HG03060 (cell line): Measurements from ENCODE around the gene VPS13D.
"Not testable (repeated sequence)": the region's sequence is repeated elsewhere in the genome, so short reads cannot be mapped to it uniquely, and the experiment has no call there.

ENCODE experiments used
- ATAC-seq: cut with Tn5 transposase; IDR thresholded peaks from one replicate; pipeline ENCODE4 v1.9.1; 2021; ENCODE audit warnings: low read depth, moderate number of reproducible peaks; ENCODE audit not compliant: unreplicated experiment

The VPS13D gene

GRCh38 chr1:12356004-12356890 lies 126.4 kb downstream of the VPS13D start:
- ATAC-seq, result no peak

DNA sequence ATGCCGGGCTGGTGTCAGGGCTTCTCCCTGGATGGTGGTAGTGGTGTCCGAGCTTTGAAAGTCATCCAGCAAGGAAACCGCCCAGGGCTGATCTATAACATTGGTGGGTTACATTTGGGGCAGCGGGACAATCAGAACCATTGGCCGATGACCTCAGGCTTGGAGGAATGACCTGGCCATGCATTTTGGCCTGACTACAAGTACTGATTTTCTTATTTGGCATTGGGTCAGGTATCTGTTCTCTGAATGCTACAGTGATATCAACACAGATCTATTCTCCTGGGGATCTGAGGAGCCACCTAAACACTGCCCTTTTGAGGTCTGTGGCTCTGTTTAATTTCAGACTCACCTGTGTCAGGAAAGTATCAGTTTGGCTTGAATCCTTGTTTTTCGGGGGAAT lies 128.7 kb downstream of the VPS13D start:
- no peak for ATAC-seq

DNA sequence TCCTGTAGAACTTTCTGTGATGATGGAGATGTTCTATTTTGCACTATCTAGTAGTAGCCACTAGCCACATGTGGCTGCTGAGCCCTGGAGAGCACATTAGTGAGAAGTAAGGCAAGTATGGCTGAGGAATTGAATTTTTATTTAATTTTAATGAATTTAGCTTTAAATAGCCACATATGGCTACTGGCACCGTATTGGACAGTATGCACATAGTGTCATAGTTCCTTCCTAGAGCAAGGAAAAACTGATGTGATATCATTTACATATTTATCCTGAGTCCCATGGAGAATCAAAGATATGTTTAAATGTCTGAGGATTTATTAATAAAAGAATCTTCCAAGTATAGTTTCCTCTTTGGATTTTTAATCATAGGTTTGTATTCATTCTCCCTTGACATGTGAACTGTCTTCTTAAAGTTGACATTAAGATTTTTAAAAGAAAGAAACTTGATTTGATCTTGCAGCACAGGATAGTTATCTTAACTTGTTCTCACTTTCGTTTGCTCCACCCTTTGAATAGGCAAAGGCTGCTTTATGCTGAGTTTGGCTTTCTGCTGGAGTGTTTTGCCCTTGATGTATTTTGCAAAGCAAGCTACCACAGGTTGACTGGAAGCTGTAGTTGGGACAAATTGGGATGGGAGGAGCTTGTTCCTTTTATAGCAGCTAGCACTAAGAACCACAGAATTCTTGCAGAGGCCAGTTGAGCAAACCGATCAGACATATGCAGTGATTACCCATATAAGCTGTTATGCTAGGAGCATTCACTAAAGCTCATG lies 129.7 kb downstream of the VPS13D start:
- ATAC-seq, result no peak

- no peak for ATAC-seq
These were observed 138.8 kb downstream of the VPS13D start for GRCh38 chr1:12368646-12369045.

- ATAC-seq, result no peak
These were observed 139.4 kb downstream of the VPS13D start for GRCh38 chr1:12369258-12369657.

DNA sequence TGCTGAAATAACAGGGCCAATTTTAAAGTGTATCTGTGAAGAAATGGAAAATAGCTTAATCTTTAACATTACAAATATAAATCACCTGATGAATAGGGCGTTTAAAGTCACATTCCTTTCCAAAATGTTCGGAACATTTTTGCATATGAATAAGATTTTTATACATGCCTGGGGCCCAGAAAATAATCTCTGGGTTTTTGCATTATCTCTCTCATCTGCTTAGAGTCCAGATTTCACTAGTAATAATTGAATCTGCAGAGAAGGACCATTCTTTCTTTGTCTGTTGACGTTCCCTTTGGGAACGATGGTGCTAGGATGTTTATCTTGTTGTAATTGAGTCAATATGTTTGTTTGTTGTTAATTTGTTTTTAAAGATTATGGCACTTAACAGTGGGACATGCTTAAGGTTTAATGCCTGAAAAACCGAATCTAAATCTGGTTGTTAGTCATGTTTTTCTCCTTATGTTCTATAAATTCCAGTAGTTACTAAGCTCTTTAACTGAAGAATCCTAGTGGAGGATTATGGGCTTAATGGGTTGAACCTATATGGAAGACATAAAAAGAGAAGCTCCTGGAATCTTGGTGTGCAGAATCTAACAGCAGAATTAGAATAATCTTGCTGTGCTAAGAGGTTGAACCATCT lies 140.6 kb downstream of the VPS13D start:
- no peak for ATAC-seq

GRCh38 chr1:12371053-12371452 lies 141.2 kb downstream of the VPS13D start:
- ATAC-seq, result no peak

DNA sequence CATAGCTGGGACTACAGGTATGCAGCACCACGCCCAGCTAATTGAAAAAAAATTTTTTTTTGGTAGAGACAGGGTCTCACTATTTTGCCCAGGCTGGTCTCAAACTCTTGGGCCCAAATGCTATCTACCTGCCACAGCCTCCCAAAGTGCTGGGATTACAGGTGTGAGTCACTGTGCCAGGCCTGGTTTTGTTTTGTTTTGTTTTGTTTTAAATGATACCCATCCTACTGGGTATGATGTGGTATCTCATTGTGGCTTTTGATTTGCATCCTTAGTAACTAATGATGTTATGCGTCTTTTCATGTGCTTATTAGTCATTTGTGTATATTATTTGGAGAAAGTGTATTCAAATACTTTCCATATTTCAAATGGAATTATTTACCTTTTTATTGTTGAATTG lies 142.3 kb downstream of the VPS13D start:
- no peak for ATAC-seq

GRCh38 chr1:12372761-12373160 lies 142.9 kb downstream of the VPS13D start:
- no peak for ATAC-seq

DNA sequence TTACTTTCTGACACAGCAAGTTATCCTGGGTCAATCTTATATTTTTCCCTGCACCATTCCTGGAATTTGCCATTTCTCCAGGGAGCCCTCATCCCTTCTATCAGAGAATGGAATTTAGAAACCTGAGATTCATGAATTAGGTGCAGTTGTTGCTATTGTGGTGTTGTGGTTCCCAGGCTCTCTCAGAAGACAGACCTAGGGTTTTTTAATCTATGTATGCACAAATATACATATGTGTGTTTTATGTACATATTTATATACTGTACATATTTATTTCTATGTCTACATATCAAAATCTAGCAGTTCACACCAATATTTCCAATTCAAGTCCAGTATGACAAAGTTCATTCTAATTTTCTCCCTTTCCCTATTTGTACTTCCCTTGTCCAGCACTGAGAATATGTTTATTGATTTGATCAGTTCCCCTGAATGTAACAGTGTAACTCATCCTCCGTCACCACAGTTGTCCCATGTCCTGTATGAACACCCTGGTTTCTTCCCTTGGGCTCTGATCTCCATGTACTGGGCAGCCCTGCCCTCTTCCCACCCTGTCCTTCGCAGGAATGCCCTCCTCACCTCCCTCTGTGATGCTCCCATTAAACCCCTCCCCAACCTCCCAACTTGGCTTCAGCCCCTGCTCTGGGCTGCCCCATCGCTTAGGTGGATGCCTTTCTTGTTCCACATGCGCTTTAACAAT lies 145.5 kb downstream of the VPS13D start:
- no peak for ATAC-seq

DNA sequence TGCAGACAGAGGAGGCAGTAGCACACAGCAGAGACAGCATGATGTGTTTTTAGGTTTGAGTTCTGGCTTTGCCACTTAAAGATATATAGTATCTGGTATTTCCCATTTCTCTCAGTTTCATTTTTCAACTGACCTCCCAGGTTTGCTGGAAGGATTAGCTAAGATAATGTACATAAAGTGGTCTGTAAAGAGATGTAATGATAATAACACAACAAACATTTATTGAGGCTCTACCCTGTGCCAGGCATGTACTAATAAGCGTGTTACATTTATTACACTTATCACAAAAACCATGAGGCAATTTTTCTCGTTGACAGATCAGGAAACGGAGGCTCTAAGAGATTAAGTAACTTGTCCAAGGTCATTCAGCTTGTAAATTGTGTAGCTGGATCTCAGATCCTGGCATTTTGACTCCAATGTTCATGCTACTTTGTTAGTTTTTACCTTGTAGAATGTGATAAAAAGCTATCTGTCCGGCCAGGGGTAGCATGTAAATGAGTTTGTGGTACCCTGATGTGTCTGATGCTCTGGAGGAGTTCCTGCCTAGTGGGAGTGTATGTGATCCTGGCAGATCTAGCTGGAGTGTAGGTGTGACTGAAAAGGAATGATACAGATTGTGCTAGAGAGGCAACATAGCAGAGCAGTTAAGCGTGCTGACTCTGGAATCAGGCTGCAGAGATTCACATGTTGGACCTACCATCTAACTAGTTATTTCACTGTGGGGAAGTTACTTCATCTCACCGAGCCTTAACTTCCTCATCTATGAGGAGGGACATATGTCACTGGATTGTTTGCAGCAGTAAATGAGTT lies 146.6 kb downstream of the VPS13D start:
- no peak for ATAC-seq

DNA sequence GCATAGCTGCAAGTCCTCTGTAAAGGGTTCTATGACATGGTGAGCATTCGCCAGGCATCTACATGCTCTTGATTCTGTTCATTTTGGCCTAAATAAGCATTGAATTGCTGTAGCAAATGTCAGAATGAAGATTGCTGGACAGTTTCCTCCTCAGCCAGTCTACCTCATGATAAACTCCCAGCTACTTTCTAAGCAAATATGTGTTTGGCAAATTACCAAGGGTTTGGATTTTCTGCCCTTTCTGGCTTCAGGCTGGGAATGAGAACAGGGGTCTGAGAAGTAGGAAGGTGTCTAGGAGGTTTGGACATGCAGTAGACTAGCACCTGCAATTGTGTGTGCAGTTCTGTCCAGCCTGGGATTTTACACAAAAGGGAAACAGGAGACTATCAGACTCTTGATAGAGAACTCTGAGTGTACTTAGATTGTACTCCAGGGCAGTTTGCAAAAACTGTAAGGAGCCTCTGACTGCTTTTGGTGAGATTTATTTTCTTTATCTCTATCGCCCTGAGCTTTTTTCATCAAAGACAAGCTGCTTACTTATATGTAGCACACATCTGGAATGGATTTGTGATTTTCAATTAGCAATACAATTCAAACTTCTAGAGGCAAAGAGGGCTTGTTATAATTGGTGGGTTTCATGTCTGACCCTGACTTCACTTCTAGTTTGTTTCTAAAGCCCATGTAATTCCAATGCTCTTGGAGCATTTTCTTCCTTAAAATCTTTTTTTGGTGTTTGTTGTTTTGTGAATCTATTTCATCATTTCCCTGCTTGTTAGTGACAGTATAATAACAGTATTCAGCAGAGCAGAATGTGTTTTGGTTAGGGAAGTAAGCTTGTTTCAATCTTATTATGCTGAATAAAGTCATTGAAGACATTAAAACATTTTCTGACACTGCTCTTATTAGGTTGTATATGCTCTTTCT lies 150.8 kb downstream of the VPS13D start:
- no peak for ATAC-seq

- ATAC-seq, result no peak
These were observed 153.2 kb downstream of the VPS13D start for GRCh38 chr1:12383001-12383400.

DNA sequence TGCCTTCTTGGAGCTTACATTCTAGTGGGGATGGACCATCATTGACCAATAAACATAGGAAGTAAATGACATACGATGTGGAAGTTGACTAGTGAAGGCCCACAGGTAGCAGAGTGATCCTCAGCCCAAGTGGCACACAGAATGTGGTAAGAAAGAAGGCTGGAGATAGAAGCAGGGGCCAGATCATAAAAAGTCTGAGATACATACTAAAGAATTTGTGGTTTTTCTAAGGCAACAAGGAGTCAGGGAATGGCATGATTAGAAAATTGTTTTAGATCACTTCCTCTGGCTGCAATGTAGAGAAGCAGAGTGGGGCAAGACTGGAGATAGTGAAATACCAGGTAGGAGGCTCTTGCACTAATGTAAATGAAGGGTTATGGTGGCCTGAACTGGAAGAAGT lies 154.0 kb downstream of the VPS13D start:
- no peak for ATAC-seq

DNA sequence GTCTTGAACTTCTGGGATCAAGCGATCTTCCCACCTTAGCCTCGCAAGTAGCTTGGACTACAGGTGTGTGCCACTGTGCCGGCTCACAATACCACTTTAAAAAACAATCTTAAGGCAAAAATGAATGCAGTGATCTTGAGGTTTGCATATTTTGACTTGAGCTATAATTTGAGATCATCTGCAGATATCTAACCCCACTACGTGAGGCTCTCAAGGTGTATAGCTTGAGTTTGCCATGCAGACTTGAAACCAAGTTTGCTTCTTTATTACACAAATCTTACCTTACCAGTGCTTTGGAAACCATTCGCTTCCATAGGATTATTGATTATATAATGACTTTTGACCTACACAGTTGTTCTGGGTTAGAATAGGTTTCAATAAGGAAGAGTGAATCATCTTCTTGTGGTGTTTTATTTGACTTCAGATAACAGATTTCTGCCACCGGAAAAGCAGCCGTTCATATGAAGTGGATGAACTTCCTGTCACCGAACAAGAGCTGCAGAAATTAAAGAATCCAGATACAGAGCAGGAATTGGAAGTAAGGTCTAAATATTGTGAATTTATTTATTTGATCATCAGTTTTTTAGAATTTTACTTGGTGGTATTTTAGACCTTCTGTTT lies 155.1 kb downstream of the VPS13D start:
- no peak for ATAC-seq

DNA sequence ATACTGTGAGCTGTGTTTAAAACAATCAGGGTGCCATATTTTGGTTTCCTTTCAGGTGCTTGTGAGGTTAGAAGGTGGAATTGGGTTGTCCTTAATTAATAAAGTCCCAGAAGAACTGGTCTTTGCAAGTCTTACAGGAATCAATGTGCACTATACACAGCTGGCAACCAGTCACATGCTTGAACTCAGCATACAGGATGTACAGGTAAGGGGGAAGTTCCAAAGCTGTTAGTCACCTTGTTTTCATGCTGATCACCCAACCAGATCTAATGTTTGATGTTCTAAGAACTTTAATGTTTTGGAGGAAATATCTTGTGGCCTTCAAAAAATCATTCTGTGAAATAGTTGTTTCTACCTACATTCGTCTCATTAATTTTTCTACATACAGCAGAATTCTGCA lies 156.3 kb downstream of the VPS13D start:
- no peak for ATAC-seq

GRCh38 chr1:12387641-12388040 lies 157.8 kb downstream of the VPS13D start:
- ATAC-seq, result no peak

GRCh38 chr1:12390296-12390695 lies 160.5 kb downstream of the VPS13D start:
- ATAC-seq, result not testable (repeated sequence)
